K562 (cell line): ENCODE measurements around the gene ATRAID. TPM values are rescaled to one million over a fixed set of nuclear protein-coding genes. Genes with fewer than 3 reads are reported as not detected.
A peak's percentile ranks its signal among the peaks of the same experiment; 100 is the strongest.

Experiments used
- ATAC-seq: fragments of 200-7000 bp; cut with Tn5 transposase; 3 replicates; pipeline ENCODE4 v1.9.1; 2020; ENCODE audit warnings: moderate library complexity
- BruUV-seq: library from RNA; stranded (reverse); fragments of 400-500 nt; replicated peaks from 2 replicates; lab custom pipeline; 2021; lab: Mats Ljungman, UMichigan
- CTCF ChIA-PET: fragments of 300-600 bp; formaldehyde crosslinking; extraction: SDS; loops from one replicate; lab custom pipeline; 2021; ENCODE audit warnings: low intra/inter-chr PET ratio; lab: Yijun Ruan, JAX
- POLR2A ChIA-PET: fragments of 300-600, 350-650 bp; sonication (Branson Sonifier 250); formaldehyde crosslinking; extraction: SDS; loops from one replicate; lab custom pipeline; 2021; ENCODE audit warnings: antibody characterized with exemption, inconsistent platforms; lab: Yijun Ruan, JAX
- DNase-seq, 4 experiments: peaks; one replicate each; pipeline versions ENCODE4 v3.0.0 to v3.0.0-alpha.2; 2011 to 2018; ENCODE audit warnings: low spot score in 3 of 4, mixed read lengths in 3 of 4; ENCODE audit errors: extremely low read depth in 1 of 4
- FAIRE-seq: peaks from 2 replicates; lab custom pipeline; 2011; peaks lifted over from hg19 to GRCh38; lab: Jason Lieb, UNC
- H2AFZ ChIP-seq: 2 replicates; pipeline ENCODE4 v1.6.0; 2011; ENCODE audit warnings: low read depth, low read length, control low read depth, inconsistent platforms
- H3K27ac ChIP-seq: fragments of 200-600 bp; 3 replicates; pipeline ENCODE4 v1.8.0; 2011; ENCODE audit warnings: low read depth, mild to moderate bottlenecking, control low read depth, inconsistent platforms, low read length, moderate library complexity, mixed read lengths; ENCODE audit errors: extremely low read depth
- H3K27me3 ChIP-seq, 2 experiments: fragments of 300-600 bp in 1 of 2; 2 replicates in 1 of 2; 3 replicates in 1 of 2; pipeline versions ENCODE4 v1.6.0 to v1.8.0; 2011; ENCODE audit warnings: inconsistent platforms in 2 of 2, low read length in 2 of 2, mild to moderate bottlenecking in 1 of 2, mixed read lengths in 1 of 2, moderate library complexity in 1 of 2; ENCODE audit not compliant: control insufficient read depth in 2 of 2, insufficient read depth in 2 of 2
- H3K36me3 ChIP-seq: fragments of 300-600 bp; 3 replicates; pipeline ENCODE4 v1.8.0; 2011; ENCODE audit warnings: mild to moderate bottlenecking, low read length, inconsistent platforms; ENCODE audit not compliant: control insufficient read depth, insufficient read depth
- H3K4me1 ChIP-seq, 2 experiments: fragments of 200-600 bp in 1 of 2; replicated peaks in 1 of 2; 2 replicates in 1 of 2; 3 replicates in 1 of 2; pipeline versions ENCODE4 v1.5.1 to v1.8.0; 2011; ENCODE audit warnings: inconsistent platforms in 2 of 2, low read length in 2 of 2, mild to moderate bottlenecking in 1 of 2, mixed read lengths in 1 of 2, moderate library complexity in 1 of 2; ENCODE audit not compliant: control insufficient read depth in 2 of 2, insufficient read depth in 2 of 2
- H3K4me2 ChIP-seq: 2 replicates; pipeline ENCODE4 v1.6.1; 2011; ENCODE audit warnings: low read length, control low read depth, inconsistent platforms, mixed read lengths; ENCODE audit not compliant: insufficient read depth
- H3K4me3 ChIP-seq: fragments of 200-600 bp; sonication (generic), shearing (Covaris generic); 2 replicates; pipeline ENCODE4 v1.5.1; 2016; ENCODE audit warnings: control low read depth, inconsistent platforms
- H3K79me2 ChIP-seq: fragments of 200-600 bp; 3 replicates; pipeline ENCODE4 v1.8.0; 2011; ENCODE audit warnings: low read length, inconsistent platforms; ENCODE audit not compliant: control insufficient read depth, insufficient read depth
- H3K9ac ChIP-seq, 2 experiments: 2 replicates each; pipeline versions ENCODE4 v1.6.0 to v1.6.1; 2011; ENCODE audit warnings: low read depth in 2 of 2, low read length in 2 of 2, control low read depth in 1 of 2, inconsistent platforms in 1 of 2, mild to moderate bottlenecking in 1 of 2, mixed read lengths in 1 of 2; ENCODE audit not compliant: insufficient read depth in 1 of 2
- H3K9me1 ChIP-seq: one replicate; pipeline ENCODE4 v1.6.0; 2011; ENCODE audit warnings: inconsistent platforms, mild to moderate bottlenecking, low read length, moderate library complexity; ENCODE audit not compliant: control insufficient read depth, insufficient read depth
- H3K9me3 ChIP-seq: replicated peaks from 2 replicates; pipeline ENCODE4 v1.5.1; 2011; ENCODE audit warnings: low read depth, low read length, inconsistent platforms; ENCODE audit not compliant: control insufficient read depth, insufficient read depth
- H4K20me1 ChIP-seq: replicated peaks from 2 replicates; pipeline ENCODE4 v1.6.1; 2011; ENCODE audit warnings: low read length, inconsistent platforms, mixed read lengths; ENCODE audit not compliant: control insufficient read depth, insufficient read depth
- CBX2 ChIP-seq: fragments of 200-600 bp; sonication (generic); IDR thresholded peaks from one replicate; pipeline ENCODE4 v1.6.1; 2012; ENCODE audit warnings: mild to moderate bottlenecking, low read length, inconsistent platforms; ENCODE audit not compliant: insufficient read depth, poor library complexity, severe bottlenecking
- CBX8 ChIP-seq: fragments of 200-600 bp; sonication (generic); IDR thresholded peaks from 2 replicates; pipeline ENCODE4 v1.6.1; 2012; ENCODE audit warnings: borderline replicate concordance, mixed run types, low read depth, mild to moderate bottlenecking, moderate library complexity, mixed read lengths, low read length, control low read depth, inconsistent platforms; ENCODE audit not compliant: poor library complexity, severe bottlenecking; ENCODE audit errors: extremely low read depth
- E2F8 ChIP-seq: fragments of 450-650 bp; IDR thresholded peaks from 2 replicates; pipeline ENCODE4 v1.7.1; 2018; ENCODE audit warnings: mild to moderate bottlenecking, low read depth; ENCODE audit not compliant: partially characterized antibody
- EGR1 ChIP-seq: fragments of 450-650 bp; conservative IDR thresholded peaks from 2 replicates; pipeline ENCODE4 v1.6.1; 2017; ENCODE audit warnings: mild to moderate bottlenecking
- FOXO4 ChIP-seq: fragments of 450-650 bp; formaldehyde crosslinking; IDR thresholded peaks from 2 replicates; pipeline ENCODE4 v1.4.0; 2020; ENCODE audit warnings: mild to moderate bottlenecking, moderate library complexity
- GABPB1 ChIP-seq: sonication (generic); formaldehyde crosslinking; IDR thresholded peaks from 2 replicates; pipeline ENCODE4 v1.8.0; 2022; ENCODE audit warnings: mild to moderate bottlenecking, missing genetic modification reagents
- HDAC2 ChIP-seq: fragments of 450-650 bp; IDR thresholded peaks from 2 replicates; pipeline ENCODE4 v1.6.1; 2016; ENCODE audit warnings: mild to moderate bottlenecking
- KLF6 ChIP-seq: fragments of 250-450 bp; sonication (Bioruptor Pico); IDR thresholded peaks from 2 replicates; pipeline ENCODE4 v1.4.0; 2020; ENCODE audit warnings: mild to moderate bottlenecking, moderate library complexity, borderline replicate concordance
- PHF21A ChIP-seq: fragments of 450-650 bp; IDR thresholded peaks from 2 replicates; pipeline ENCODE4 v1.6.1; 2017; ENCODE audit warnings: low read depth, borderline replicate concordance
- SMAD4 ChIP-seq: fragments of 250-450 bp; sonication (Bioruptor Pico); conservative IDR thresholded peaks from 2 replicates; pipeline ENCODE4 v1.8.0; 2021; ENCODE audit warnings: inconsistent platforms, mild to moderate bottlenecking, moderate library complexity
- TARDBP ChIP-seq: fragments of 450-650 bp; IDR thresholded peaks from 2 replicates; pipeline ENCODE4 v1.6.1; 2016
- TCF7L2 ChIP-seq: fragments of 150-350 bp; IDR thresholded peaks from 2 replicates; pipeline ENCODE4 v1.6.1; 2016; ENCODE audit warnings: low read depth, mild to moderate bottlenecking, low read length, moderate library complexity
- VEZF1 ChIP-seq: fragments of 200-800 bp; sonication (Bioruptor generic); IDR thresholded peaks from 2 replicates; pipeline ENCODE4 v1.6.1; 2017; ENCODE audit warnings: missing genetic modification characterization, missing compliant biosample characterization
- ZNF133 ChIP-seq: fragments of 250-450 bp; sonication (Bioruptor Pico); IDR thresholded peaks from 2 replicates; pipeline ENCODE4 v1.4.0; 2020; ENCODE audit warnings: mild to moderate bottlenecking
- ZNF347 ChIP-seq: fragments of 450-650 bp; formaldehyde crosslinking; IDR thresholded peaks from 2 replicates; pipeline ENCODE4 v1.4.0; 2020; ENCODE audit warnings: low read depth, mild to moderate bottlenecking, moderate library complexity
- ZNF384 ChIP-seq: IDR thresholded peaks from 2 replicates; pipeline ENCODE4 v1.6.1; 2012; ENCODE audit warnings: low read depth, low read length, improper control_type of control experiment
- ZNF696 ChIP-seq: fragments of 250-450 bp; sonication (Bioruptor Pico); conservative IDR thresholded peaks from 2 replicates; pipeline ENCODE4 v1.4.0; 2020; ENCODE audit warnings: mild to moderate bottlenecking, moderate library complexity
- WGBS: fragments of 100-300 bp; shearing (Covaris generic); methylation state at CpG from one replicate; pipeline ENCODE4 v1.1.6; 2016; ENCODE audit warnings: low coverage, mixed read lengths; ENCODE audit not compliant: insufficient coverage; ENCODE audit errors: missing lambda C conversion rate; 5-methylcytosine and 5-hydroxymethylcytosine counted together
- in situ Hi-C: fragments of 300-500 bp; cut with MboI; formaldehyde crosslinking; loops from 4 replicates; pipeline ENCODE4 v1.15.0; 2018; ENCODE audit warnings: inconsistent platforms, mixed read lengths
- intact Hi-C: fragments of 100-400 bp; cut with micrococcal nuclease; formaldehyde crosslinking; loops from 2 replicates; pipeline ENCODE4 v1.14.2; 2022
- polyA plus RNA-seq, 8 experiments: library from polyadenylated mRNA; depleted of rRNA in 4 of 8; stranded (reverse) in 5 of 8; unstranded in 3 of 8; fragments of >200 nt; fragmentation: Nextera tagmentation in 2 of 8; fragmentation: Illumina TruSeq in 1 of 8; extraction: Ambion mirVana in 2 of 8; extraction: Trizol in 1 of 8; gene quantifications; 2 replicates each; pipeline versions ENCODE4 v1.2.1 to v1.2.3, GENCODE V29; 2011 to 2014; ENCODE audit warnings: inconsistent platforms in 1 of 8, missing spikeins in 1 of 8
- total RNA-seq, 7 experiments: library from RNA; depleted of rRNA in 6 of 7; stranded (reverse); fragments of >200 nt in 6 of 7; fragmentation: Illumina TruSeq in 2 of 7; extraction: Trizol in 2 of 7; gene quantifications; 2 replicates each; pipeline versions ENCODE4 v1.2.1 to v1.2.3, GENCODE V29; 2011 to 2021; ENCODE audit warnings: low replicate concordance in 1 of 7

Gene ATRAID
- total and polyA plus RNA-seq, 9 of the 15 experiments (the other 6 are each of a cell fraction or from before 2014, with no cell fraction given) = 70.2 to 187 (median 108) TPM

GRCh38 chr2:27179344-27180000, 32.4 kb upstream of the ATRAID start:
- Histone ChIP-seq H3K36me3 (no peaks in the 10 kb centered on the region), H3K4me1 (no peaks in the 10 kb centered on the region), H3K27me3 (peaks cover 12 to 24% of the 10 kb centered on the region in 2 experiments; a peak in 4 of 5 replicates), H4K20me1 (no peaks in the 10 kb centered on the region), H3K4me2 (no peak overlapping the region), H3K27ac (no peak overlapping the region), H3K9me1 (no peaks in the 10 kb centered on the region), H3K4me3 (no peak overlapping the region), H2AFZ (no peak overlapping the region), H3K9me3 (no peaks in the 10 kb centered on the region), H3K9ac (no peak overlapping the region), H3K79me2 (no peaks in the 10 kb centered on the region)
- FAIRE-seq (no peak), ATAC-seq (no peak), DNase-seq (no peak)
- intact Hi-C loops (no loop called here), in situ Hi-C loops (no loop called here)
- POLR2A ChIA-PET = no interaction called here
- TF ChIP-seq ZNF347 (CRISPR knock-in tag) = no peak
- no peak for TF ChIP-seq HDAC2
- peak; percentile 90 for TF ChIP-seq CBX8
- no peak for TF ChIP-seq SMAD4
- TF ChIP-seq ZNF133 (CRISPR knock-in tag) = no peak
- TF ChIP-seq TCF7L2 = no peak
- TF ChIP-seq KLF6 = no peak
- TF ChIP-seq VEZF1 (CRISPR knock-in tag) = no peak
- TF ChIP-seq E2F8 = no peak
- no peak for TF ChIP-seq ZNF696 (CRISPR knock-in tag)
- no peak for TF ChIP-seq ZNF384
- TF ChIP-seq EGR1 = no peak
- TF ChIP-seq TARDBP = no peak
- TF ChIP-seq GABPB1 (CRISPR knock-in tag) = no peak
- no peak for TF ChIP-seq FOXO4 (CRISPR knock-in tag)
- TF ChIP-seq CBX2 = peak; percentile 91
- TF ChIP-seq PHF21A = no peak
- CTCF ChIA-PET = no interaction called here
- 2% methylated on average over 3 of the region's 3 CpGs for WGBS
- no TSS peak for BruUV-seq
